ENCODE data around the gene GPR37L1.
"Not testable (repeated sequence)": the region's sequence is repeated elsewhere in the genome, so short reads cannot be mapped to it uniquely, and the experiment has no call there.

GPR37L1 gene

DNA sequence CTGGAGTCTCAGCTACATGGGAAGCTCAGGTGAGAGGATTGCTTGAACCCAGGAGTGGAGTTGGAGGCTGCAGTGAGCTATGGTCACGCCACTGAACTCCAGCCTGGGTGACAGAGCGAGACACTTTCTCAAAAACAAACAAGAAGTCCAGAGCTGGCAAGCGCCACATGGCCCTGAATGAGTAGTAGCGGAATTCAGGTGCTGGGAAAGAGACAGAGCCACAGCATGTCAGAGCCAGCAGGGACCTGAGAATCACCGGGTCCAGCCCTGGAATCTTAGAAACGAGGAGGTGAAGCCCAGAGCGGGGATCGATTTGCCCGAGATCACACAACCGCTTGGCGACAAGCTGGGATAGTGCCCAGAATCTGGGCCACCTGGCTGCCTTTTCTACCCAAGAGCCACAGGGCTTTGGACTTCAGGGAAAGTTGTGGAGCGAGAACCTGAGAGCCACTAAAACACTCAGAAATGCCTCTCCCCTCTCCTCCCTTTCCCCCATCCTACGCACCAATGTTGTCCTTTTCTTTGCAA lies 12.0 kb downstream of the GPR37L1 start:
- DNase-seq = no peak

DNA sequence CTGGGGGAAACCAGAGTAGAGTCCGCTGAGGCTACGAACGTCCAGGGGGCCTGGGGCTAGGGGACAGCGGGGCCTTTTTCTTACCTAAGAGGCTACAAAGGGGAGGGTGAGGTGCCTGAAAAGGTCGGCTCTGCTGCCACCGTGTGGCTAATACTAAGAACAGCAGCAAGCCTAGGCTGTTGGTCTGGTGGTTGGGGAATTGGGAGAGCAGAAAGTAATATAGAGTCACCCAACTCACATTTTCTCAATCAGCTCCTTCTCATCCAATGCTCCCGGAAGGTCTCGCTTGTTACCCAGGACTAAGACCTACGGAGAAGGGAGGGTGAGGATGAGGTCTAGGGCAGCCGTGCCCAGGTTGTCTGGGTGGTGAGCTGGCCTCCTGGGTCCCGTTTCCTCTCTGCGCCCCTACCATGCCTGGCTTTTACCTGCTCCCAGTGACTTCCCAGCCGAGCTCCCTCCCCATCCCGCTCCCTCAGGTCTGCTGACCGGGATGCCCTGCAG lies 12.6 kb downstream of the GPR37L1 start:
- peak; percentile 60 for DNase-seq

- DNase-seq = no peak
Measured at GRCh38 chr1:202140833-202141232, 18.1 kb downstream of the GPR37L1 start.

- DNase-seq = not testable (repeated sequence)
Measured at GRCh38 chr1:202141468-202141867, 18.8 kb downstream of the GPR37L1 start.

DNA sequence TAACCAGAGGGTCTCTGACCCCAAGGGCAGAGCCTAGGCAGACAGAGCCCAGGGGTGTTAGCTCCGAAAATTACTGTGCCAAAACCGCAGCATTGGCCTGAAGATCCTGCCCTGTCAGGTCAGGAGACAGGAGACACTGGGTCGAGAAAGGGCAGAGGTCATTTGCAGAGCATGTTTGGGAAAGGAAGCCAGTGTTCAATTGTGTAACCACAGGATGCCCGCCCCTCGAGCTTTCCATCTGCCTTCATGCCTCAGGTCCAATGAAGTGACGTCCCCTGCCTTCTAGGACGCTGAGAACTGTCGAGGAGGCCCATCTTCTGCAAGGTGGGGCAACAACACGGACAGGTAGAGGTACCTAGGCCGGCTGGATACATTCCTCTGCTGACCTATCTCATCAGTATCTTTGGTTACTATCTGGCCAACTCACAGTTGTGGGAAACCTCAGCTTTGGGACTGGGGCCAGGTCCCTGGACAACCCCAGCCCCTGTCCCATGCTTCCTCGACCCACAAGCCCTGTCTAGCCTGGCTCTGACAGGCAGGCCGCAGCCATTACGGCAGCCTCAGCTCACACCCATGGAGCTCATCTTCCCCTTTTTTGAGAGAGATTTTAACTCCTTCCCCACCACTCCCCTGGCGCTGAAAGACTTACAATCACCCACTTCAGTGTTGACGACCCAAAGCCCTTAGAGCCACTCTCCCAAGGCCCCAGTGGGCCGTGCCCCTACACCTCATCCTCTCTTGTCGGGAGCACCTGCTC lies 20.5 kb downstream of the GPR37L1 start:
- DNase-seq = no peak

DNA sequence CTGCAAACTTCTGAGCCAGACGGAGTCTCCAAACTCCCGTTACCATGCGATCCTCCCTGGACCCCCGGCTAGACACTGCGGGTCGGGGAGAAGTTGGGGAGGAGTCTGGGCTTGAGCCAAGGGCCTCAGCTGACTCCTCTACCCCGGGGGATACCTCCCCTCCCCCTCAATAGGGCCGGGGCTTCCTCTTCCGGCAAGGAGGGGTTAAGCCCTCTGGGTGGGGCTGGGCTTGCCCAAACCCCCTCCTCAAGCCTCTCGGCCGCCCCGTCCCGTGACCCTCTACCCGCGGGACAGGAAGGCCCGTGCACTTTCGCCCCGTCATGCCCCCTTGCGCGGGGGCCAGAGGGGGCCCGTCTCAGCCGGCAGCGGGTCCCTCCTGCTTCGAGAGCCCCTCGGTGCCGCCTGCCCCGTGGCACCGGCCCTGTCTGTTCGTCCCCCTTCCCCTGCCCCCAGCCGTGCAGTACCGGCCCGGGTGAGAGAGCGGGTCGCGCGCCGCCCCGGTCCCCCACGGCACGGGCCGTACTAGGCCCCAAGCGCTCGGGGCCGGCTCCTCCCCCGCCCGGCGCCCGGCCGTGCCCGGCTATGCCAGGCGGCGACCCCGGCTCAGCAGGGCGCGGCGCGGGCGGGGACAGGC lies 21.2 kb downstream of the GPR37L1 start:
- DNase-seq = no peak

- DNase-seq = peak; percentile 44
Measured at GRCh38 chr1:202144402-202145067, 21.8 kb downstream of the GPR37L1 start, which contains the start of gene ARL8A. ARL8A (minus strand) TSS chr1:202144737; CDS start chr1:202144572, 165 bp downstream.

- no peak for DNase-seq
Measured at GRCh38 chr1:202145068-202145743, 22.5 kb downstream of the GPR37L1 start.

DNA sequence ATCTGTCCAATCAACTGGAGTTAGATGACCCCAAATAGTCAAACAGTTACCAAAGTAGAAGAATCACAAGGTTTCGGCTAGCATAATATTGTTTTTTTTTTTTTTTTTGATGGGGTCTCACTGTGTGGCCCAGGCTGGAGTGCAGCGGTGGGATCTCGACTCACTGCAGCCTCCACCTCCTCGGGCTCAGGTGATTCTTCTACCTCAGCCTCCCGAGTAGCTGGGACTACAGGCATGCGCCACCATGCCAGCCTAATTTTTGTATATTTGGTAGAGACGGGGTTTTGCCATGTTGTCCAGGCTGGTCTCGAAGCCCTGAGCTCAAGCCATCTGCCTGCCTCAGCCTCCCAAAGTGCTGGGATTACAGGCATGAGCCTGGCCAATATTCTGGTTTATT lies 23.0 kb downstream of the GPR37L1 start:
- not testable (repeated sequence) for DNase-seq

GRCh38 chr1:202146279-202146678 lies 23.6 kb downstream of the GPR37L1 start:
- no peak for DNase-seq

GRCh38 chr1:202146993-202147392 lies 24.3 kb downstream of the GPR37L1 start:
- DNase-seq = no peak

DNA sequence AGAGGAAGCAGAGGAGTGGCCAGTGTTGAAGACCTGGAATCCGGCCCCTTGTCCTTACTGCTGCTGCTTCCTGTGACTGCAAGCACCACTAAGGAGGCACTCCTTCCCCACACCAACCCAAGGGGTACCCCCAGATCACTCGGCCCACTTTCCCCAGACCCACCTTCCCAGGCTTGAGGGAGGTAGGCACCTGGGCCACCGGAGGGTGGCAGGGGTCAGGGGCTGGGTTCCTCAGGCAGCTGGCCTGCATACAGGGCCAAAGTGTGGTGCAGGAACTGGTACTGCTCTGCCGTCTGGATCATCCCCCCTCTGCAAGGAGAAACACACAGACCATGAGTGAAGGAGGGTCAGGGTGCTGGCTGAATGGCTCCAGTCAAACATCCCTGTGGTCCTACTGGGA lies 25.7 kb downstream of the GPR37L1 start:
- DNase-seq = no peak

DNA sequence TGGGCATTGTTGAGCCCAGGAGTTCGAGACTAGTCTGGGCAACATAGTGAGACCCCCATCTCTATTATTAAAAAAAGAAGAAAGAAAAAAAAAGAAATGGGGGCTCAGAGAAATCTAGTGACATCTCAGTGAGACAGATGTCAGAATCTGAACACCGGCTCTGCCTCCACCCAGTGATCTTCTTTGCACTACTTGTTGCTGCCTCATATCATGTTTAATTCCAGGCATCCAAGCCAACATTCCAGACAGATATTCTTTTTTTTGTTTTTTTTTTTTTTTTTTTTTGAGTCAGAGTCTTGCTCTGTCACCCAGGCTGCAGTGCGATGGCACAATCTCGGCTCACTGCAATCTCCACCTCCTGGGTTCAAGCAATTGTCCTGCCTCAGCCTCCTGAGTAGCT lies 26.8 kb downstream of the GPR37L1 start:
- DNase-seq = no peak

GRCh38 chr1:202150187-202150586 lies 27.5 kb downstream of the GPR37L1 start:
- DNase-seq = no peak

DNA sequence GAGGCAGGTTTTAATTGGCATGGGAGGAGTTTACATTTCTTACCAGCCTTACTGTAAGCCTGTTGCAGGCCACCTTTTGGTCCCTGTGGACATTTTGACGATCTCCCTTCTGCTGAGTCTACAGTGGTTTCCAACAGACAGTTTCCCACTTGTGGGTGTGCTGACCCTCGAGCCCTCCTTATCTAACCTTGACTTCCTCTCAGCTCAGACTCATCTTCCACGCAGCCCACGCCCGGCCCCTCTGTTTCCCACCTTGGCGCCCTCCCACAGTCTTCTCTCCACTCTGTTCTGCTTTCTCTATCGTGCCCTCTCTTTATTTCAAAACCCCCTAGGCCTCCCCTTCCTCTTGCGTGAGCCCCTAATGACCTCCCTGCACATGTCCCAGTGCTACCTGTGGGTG lies 27.9 kb downstream of the GPR37L1 start:
- DNase-seq = no peak

DNA sequence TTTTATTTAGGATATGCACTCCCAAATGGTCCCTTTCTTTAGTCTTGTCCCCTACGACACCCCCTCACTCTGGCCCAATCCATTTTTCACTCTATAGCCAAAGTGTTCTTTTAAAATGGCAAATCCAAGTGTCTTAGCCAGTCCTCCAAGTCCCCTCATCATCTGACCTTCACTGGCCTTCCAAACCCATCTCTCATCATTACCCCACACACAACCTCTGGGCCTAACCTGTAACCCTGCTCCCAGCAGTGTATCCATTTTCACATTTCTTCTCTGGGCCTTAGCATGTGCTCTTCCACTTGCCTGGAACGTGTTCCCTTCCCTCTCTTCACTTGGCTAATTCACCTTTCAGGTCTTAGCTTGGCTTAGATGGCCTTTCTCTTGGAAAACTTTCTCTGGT lies 28.3 kb downstream of the GPR37L1 start:
- no peak for DNase-seq

DNA sequence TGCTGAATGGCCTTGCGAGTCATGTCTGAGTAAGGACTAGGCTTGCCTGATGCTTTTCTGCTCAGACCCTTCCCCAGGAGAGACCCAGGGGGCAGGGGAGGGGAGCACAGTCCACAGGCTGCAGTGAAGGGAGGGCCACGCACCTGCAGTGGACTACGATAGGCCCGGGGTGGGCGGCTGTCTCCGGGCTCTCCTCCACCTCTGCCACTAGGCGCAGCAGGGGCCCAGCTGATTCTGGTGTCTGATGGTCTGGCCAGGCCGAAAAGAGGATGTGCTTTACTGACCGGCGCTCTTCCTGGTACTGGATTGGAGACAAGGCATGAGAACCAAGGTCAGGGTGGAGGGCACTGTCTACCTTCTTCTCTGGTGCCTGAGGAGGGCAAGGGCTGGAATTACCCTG lies 29.7 kb downstream of the GPR37L1 start:
- DNase-seq = no peak

- DNase-seq = no peak
Measured at GRCh38 chr1:202153284-202153683, 30.6 kb downstream of the GPR37L1 start.

GRCh38 chr1:202154148-202154765 lies 31.5 kb downstream of the GPR37L1 start:
- DNase-seq = no peak

- DNase-seq = peak; percentile 61
Measured at GRCh38 chr1:202154766-202155477, 32.2 kb downstream of the GPR37L1 start.

GRCh38 chr1:202155478-202156021 lies 32.8 kb downstream of the GPR37L1 start:
- no peak for DNase-seq
